Neural crest cell (in vitro differentiated cells): Measurements from ENCODE around the gene MXI1. TPM values are rescaled to one million over a fixed set of nuclear protein-coding genes. Genes with fewer than 3 reads are reported as not detected.

Source experiments
- DNase-seq: peaks from one replicate; pipeline ENCODE4 v3.0.0; 2021; ENCODE audit warnings: low read depth, mixed read lengths, low spot score
- H3K27ac Mint-ChIP-seq: one replicate; pipeline ENCODE4 v1.8.0; 2021; ENCODE audit warnings: mild to moderate bottlenecking, mixed read lengths; ENCODE audit not compliant: unreplicated experiment
- H3K27me3 Mint-ChIP-seq: 2 replicates; pipeline ENCODE4 v1.8.0; 2021; ENCODE audit warnings: low read depth, mild to moderate bottlenecking, mixed read lengths
- H3K36me3 Mint-ChIP-seq: 2 replicates; pipeline ENCODE4 v1.8.0; 2021; ENCODE audit warnings: low read depth, mild to moderate bottlenecking, mixed read lengths
- H3K4me1 Mint-ChIP-seq: 2 replicates; pipeline ENCODE4 v1.8.0; 2021; ENCODE audit warnings: mixed read lengths
- H3K4me3 Mint-ChIP-seq: one replicate; pipeline ENCODE4 v1.8.0; 2021; ENCODE audit warnings: mild to moderate bottlenecking, mixed read lengths
- H3K9me3 Mint-ChIP-seq: 2 replicates; pipeline ENCODE4 v1.8.0; 2021; ENCODE audit warnings: mixed read lengths
- total RNA-seq: library from RNA; stranded (reverse); gene quantifications from 2 replicates; pipeline ENCODE4 v1.2.1, GENCODE V29; 2021
- TF ChIP-seq, protein P1 (sequence below): fragments of 200-600 bp; sonication (generic); conservative IDR thresholded peaks from 2 replicates; pipeline ENCODE4 v1.5.0; 2021; ENCODE audit warnings: antibody characterized with exemption, mild to moderate bottlenecking

Gene MXI1
- total RNA-seq, 1 donor from 2014 or later = 18.6 TPM

DNA sequence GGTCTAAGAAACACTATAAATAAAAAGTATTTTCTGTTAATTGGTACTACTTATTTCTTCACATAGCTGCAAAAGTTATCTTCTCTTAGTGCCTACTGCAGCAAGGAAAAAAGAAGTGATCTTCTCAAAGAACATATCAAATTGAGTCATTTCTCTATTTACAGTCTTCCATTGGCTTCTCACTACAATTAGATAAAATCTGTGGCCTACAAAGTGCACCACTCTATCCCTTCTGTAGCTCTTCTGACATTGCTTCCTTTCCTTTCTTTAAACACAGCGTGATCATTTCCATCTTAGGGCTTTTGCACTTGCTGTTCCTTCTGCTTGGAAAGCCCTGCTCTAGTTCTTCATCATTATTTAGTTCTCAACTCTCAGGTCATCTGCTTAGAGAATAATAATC, 44.7 kb downstream of the MXI1 start:
- Mint-ChIP-seq H3K27me3 (no peaks in the 10 kb centered on the region), H3K36me3 (peaks cover 11% of the 10 kb centered on the region), H3K9me3 (peaks cover 9% of the 10 kb centered on the region), H3K4me3 (no peak overlapping the region), H3K27ac (no peak overlapping the region), H3K4me1 (no peaks in the 10 kb centered on the region)
- DNase-seq = no peak
- TF ChIP-seq, protein P1, sequence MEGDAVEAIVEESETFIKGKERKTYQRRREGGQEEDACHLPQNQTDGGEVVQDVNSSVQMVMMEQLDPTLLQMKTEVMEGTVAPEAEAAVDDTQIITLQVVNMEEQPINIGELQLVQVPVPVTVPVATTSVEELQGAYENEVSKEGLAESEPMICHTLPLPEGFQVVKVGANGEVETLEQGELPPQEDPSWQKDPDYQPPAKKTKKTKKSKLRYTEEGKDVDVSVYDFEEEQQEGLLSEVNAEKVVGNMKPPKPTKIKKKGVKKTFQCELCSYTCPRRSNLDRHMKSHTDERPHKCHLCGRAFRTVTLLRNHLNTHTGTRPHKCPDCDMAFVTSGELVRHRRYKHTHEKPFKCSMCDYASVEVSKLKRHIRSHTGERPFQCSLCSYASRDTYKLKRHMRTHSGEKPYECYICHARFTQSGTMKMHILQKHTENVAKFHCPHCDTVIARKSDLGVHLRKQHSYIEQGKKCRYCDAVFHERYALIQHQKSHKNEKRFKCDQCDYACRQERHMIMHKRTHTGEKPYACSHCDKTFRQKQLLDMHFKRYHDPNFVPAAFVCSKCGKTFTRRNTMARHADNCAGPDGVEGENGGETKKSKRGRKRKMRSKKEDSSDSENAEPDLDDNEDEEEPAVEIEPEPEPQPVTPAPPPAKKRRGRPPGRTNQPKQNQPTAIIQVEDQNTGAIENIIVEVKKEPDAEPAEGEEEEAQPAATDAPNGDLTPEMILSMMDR = no peak

DNA sequence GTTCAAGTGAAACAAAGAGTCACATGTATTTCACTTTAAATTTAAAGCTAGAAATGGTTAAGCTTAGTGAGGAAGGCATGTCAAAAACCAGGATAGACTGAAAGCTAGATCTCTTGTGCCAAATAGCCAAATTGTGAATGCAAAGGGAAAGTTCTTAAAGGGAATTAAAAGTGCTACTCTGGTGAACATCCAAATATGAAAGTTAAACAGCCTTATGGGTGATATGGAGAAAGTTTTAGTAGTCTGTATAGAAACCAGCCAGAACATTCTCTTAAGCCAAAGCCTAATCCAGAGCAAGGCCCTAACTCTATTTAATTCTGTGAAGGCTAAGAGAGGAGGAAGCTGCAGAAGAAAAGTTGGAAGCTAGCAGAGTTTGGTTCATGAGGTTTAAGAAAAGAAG, 47.1 kb downstream of the MXI1 start:
- Mint-ChIP-seq H3K27me3 (no peaks in the 10 kb centered on the region), H3K9me3 (peaks cover 9% of the 10 kb centered on the region), H3K4me1 (peaks cover 4% of the 10 kb centered on the region), H3K36me3 (peaks cover 11% of the 10 kb centered on the region), H3K4me3 (no peak overlapping the region), H3K27ac (no peak overlapping the region)
- no peak for DNase-seq
- TF ChIP-seq, protein P1 = no peak

DNA sequence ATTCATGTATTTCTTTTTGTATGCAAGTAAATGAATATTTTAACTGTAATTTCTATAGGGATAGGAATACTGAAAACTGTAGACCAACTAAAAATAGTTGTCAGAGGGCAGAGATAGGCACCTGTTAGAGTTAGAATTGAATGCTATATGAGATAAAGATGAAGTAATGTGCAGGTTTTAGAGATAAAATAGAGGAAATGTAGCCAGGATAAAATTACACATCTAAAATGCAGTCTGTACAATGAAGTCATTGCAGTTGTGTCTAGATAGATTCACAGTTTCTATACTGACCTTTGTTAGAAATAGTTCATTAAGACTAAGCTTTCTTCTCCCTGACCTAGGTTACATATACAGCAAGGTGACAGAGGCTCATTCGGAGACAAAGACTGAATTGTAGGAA, 51.1 kb downstream of the MXI1 start:
- Mint-ChIP-seq H3K36me3 (peaks cover 11% of the 10 kb centered on the region), H3K4me3 (no peak overlapping the region), H3K9me3 (peaks cover 9% of the 10 kb centered on the region), H3K4me1 (peaks cover 4% of the 10 kb centered on the region), H3K27me3 (no peaks in the 10 kb centered on the region), H3K27ac (no peak overlapping the region)
- TF ChIP-seq, protein P1 = no peak
- DNase-seq = no peak

DNA sequence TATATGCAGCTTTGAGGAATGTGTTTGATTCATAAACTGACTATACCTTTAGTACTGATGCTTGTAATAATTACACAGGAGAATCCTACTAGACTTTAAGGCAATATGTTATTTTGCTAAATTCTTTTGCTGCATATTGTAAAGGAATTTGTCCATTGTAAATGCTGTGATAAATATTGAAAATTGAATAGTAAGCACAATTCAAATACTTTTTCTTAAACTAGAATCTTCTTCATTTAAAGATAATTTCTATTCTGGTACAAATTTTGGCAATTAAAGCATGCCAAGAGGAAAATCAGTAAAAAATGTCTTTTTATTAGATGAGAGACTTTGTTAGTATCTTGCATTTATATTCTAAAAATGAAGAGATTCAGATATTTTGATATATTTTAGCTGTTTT, 51.9 kb downstream of the MXI1 start:
- no peaks in the 10 kb centered on the region for H3K27me3 Mint-ChIP-seq
- no peak overlapping the region for H3K27ac Mint-ChIP-seq

DNA sequence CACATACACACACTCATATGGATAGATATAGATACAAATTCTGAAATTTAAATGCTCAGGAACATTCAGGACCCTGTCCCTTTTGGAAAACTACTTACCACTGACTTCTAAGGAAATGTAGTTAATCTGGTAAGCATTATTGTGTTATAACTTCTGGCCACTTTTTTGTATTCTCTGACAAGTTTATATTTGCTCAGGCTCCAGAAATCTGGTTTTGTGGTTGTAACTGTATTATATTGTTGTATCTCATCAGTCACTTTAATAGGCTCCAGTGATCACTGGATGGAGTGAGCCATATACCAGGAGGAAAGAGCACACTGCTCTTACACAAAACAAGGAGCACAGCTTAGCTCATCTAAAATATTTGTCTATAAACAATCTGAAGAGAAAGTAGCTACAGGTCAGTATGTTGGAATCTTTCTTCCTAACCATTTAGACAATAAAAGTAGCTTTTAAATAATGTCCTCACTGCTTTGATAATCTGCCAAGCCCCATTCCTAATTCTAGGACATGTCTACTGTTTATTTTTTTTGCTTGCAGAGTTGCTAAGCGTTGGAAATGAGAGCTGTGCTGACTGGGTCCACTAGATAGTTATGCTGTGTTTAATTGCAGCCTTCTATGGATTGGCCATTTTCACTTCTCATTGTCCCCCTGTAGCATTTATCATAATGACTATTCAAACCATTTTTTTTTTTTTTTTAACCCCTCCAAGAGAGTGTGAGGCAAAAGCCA, 53.5 kb downstream of the MXI1 start:
- no peak overlapping the region for H3K27ac Mint-ChIP-seq
- peaks cover under 1% of the 10 kb centered on the region for H3K36me3 Mint-ChIP-seq
- TF ChIP-seq, protein P1 = no peak
- DNase-seq = no peak
- peaks cover 4% of the 10 kb centered on the region for H3K4me1 Mint-ChIP-seq
- H3K27me3 Mint-ChIP-seq = no peaks in the 10 kb centered on the region
- no peak overlapping the region for H3K4me3 Mint-ChIP-seq
- peaks cover 4% of the 10 kb centered on the region for H3K9me3 Mint-ChIP-seq

More for the DNA sequence above, 51.9 kb downstream of the MXI1 start:
- Mint-ChIP-seq H3K9me3 (peaks cover 9% of the 10 kb centered on the region), H3K4me3 (no peak overlapping the region), H3K36me3 (peaks cover 10% of the 10 kb centered on the region), H3K4me1 (peaks cover 4% of the 10 kb centered on the region)
- TF ChIP-seq, protein P1 = no peak
- DNase-seq = no peak
